Liver (tissue), 3 donors: ENCODE measurements around the gene ARHGAP29.

Experiments used
- GABPA ChIP-seq, 2 donors: IDR thresholded peaks in 1 of 2; conservative IDR thresholded peaks in 1 of 2; 2 replicates each; pipeline ENCODE4 v1.6.1; 2016; ENCODE audit warnings: antibody characterized with exemption in 2 of 2, mild to moderate bottlenecking in 1 of 2, moderate library complexity in 1 of 2
- HNF4G ChIP-seq: IDR thresholded peaks from 2 replicates; pipeline ENCODE4 v1.6.1; 2016; ENCODE audit warnings: antibody characterized with exemption
- SP1 ChIP-seq: IDR thresholded peaks from 2 replicates; pipeline ENCODE4 v1.6.1; 2018; ENCODE audit warnings: antibody characterized with exemption, mild to moderate bottlenecking
- TF ChIP-seq, protein P1 (sequence below): fragments of 150-350 bp; IDR thresholded peaks from 2 replicates; pipeline ENCODE4 v1.5.1; 2017; ENCODE audit warnings: improper control_type of control experiment, low read depth, low read length; ENCODE audit not compliant: missing input control
- TF ChIP-seq, protein P2 (sequence below): IDR thresholded peaks from 2 replicates; pipeline ENCODE4 v1.6.1; 2016; ENCODE audit warnings: antibody characterized with exemption, mild to moderate bottlenecking
- donor health status: healthy.
- donor health status: healthy.

DNA sequence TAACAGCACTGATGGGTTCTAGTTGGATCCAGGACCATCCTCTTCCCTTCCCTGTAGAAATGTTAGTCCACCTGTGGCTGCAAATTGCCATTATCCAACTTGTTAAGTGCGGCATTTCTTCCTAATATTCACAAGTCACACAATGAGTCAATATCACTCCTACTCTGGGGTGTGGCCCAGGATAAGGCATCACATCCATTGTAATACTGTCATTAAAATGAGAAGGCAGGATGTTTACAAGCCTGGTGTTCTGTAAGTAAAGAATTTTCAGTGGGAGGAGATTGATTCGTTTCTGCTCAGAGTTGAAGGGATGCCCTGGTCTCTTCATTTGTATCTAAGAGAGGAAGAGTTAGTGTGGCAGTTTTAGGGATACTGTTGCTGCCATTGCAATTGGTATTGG lies 18.1 kb upstream of the ARHGAP29 start:
- TF ChIP-seq, protein P1, sequence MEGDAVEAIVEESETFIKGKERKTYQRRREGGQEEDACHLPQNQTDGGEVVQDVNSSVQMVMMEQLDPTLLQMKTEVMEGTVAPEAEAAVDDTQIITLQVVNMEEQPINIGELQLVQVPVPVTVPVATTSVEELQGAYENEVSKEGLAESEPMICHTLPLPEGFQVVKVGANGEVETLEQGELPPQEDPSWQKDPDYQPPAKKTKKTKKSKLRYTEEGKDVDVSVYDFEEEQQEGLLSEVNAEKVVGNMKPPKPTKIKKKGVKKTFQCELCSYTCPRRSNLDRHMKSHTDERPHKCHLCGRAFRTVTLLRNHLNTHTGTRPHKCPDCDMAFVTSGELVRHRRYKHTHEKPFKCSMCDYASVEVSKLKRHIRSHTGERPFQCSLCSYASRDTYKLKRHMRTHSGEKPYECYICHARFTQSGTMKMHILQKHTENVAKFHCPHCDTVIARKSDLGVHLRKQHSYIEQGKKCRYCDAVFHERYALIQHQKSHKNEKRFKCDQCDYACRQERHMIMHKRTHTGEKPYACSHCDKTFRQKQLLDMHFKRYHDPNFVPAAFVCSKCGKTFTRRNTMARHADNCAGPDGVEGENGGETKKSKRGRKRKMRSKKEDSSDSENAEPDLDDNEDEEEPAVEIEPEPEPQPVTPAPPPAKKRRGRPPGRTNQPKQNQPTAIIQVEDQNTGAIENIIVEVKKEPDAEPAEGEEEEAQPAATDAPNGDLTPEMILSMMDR: no peak
- no peak for TF ChIP-seq SP1
- TF ChIP-seq HNF4G: no peak
- TF ChIP-seq, protein P2, sequence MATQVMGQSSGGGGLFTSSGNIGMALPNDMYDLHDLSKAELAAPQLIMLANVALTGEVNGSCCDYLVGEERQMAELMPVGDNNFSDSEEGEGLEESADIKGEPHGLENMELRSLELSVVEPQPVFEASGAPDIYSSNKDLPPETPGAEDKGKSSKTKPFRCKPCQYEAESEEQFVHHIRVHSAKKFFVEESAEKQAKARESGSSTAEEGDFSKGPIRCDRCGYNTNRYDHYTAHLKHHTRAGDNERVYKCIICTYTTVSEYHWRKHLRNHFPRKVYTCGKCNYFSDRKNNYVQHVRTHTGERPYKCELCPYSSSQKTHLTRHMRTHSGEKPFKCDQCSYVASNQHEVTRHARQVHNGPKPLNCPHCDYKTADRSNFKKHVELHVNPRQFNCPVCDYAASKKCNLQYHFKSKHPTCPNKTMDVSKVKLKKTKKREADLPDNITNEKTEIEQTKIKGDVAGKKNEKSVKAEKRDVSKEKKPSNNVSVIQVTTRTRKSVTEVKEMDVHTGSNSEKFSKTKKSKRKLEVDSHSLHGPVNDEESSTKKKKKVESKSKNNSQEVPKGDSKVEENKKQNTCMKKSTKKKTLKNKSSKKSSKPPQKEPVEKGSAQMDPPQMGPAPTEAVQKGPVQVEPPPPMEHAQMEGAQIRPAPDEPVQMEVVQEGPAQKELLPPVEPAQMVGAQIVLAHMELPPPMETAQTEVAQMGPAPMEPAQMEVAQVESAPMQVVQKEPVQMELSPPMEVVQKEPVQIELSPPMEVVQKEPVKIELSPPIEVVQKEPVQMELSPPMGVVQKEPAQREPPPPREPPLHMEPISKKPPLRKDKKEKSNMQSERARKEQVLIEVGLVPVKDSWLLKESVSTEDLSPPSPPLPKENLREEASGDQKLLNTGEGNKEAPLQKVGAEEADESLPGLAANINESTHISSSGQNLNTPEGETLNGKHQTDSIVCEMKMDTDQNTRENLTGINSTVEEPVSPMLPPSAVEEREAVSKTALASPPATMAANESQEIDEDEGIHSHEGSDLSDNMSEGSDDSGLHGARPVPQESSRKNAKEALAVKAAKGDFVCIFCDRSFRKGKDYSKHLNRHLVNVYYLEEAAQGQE: no peak
- no peak for TF ChIP-seq GABPA (IDR thresholded peaks at IDR 0.05 in 1 of 2, conservative IDR thresholded peaks at IDR 0.05 in 1 of 2)
